ENCODE measurements around the gene KRTAP21-3. TPM values are rescaled to one million over a fixed set of nuclear protein-coding genes. Genes with fewer than 3 reads are reported as not detected.
A peak's percentile ranks its signal among the peaks of the same experiment; 100 is the strongest.

Gene KRTAP21-3
- total and polyA plus RNA-seq, 2 experiments from 2014 or later: not detected

DNA sequence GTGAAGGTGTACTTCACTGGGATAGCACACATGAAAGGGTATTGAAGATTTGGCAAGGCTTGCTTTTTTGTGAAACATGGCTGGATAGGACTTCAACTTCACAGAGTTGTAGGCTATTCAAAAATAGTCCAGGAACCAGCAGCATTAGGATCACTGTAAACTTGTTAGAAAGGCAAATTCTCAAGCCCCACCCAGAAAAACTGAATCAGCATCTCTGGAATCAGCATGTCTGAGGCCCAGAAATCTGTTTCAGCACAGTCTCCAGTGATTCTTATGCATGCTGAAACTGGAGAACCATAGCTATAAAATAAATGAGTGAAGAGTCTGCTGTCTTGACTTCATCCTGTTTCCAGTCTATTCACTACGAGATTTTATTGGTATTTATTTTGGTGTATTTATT lies 8.1 kb upstream of the KRTAP21-3 start:
- H3F3A ChIP-seq (replicated peaks; ENCODE audit: low read depth): no peaks in the 10 kb centered on the region

DNA sequence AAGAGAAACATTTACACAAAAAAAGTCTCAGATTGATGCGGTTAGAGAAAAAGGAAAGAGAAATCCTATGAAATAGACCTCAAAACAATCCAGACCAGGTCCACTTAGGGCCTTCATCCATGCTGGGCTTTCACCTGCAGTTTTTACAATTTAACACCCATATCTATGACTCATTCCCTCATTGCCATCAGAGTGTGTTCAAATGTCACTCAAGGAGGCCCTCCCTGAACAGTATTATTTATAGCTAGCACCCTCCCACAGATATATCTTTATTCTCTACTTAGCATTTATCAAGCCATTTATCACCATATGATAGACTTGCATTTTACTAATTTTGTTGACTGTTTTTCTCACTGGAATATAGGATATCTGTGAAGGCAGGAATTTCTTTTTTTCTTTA lies 824 bp upstream of the KRTAP21-3 start:
- H3K4me2 ChIP-seq: no peak overlapping the region
- H3F3A ChIP-seq (replicated peaks; ENCODE audit: low read depth): no peaks in the 10 kb centered on the region
- H3K4me1 ChIP-seq (ENCODE audit: insufficient read depth): peaks cover 3% of the 10 kb centered on the region
- H3K79me2 ChIP-seq (replicated peaks; ENCODE audit: insufficient read depth): no peaks in the 10 kb centered on the region
- Mint-ChIP-seq H3K27me3 (ENCODE audit: insufficient read depth, low read depth, poor library complexity) (peaks cover 3% of the 10 kb centered on the region), H3K4me3 (no peak overlapping the region), H3K4me1 (no peaks in the 10 kb centered on the region), H3K36me3 (ENCODE audit: low read depth) (no peaks in the 10 kb centered on the region), H3K27ac (no peak overlapping the region), H3K9me3 (no peaks in the 10 kb centered on the region)
- TF ChIP-seq POLR2AphosphoS5 (IDR thresholded peaks at IDR 0.05; ENCODE audit: low read depth): no peak
- no peaks in the 10 kb centered on the region for H3K27me3 ChIP-seq (ENCODE audit: insufficient read depth)
- H3K36me3 ChIP-seq (ENCODE audit: insufficient read depth): no peaks in the 10 kb centered on the region
- no peak overlapping the region for H3K27ac ChIP-seq (ENCODE audit: low read depth)
- H3K9me2 ChIP-seq (ENCODE audit: insufficient read depth): no peaks in the 10 kb centered on the region
- H4K20me1 ChIP-seq (replicated peaks; ENCODE audit: insufficient read depth): no peaks in the 10 kb centered on the region
- no peak overlapping the region for H2AFZ ChIP-seq
- H3K4me3 ChIP-seq: no peak overlapping the region
- no peak for ATAC-seq
- DNase-seq (ENCODE audit: low spot score): no peak

More for the DNA sequence above, 8.1 kb upstream of the KRTAP21-3 start:
- H3K27me3 ChIP-seq (ENCODE audit: insufficient read depth): no peaks in the 10 kb centered on the region
- H4K20me1 ChIP-seq (replicated peaks; ENCODE audit: insufficient read depth): no peaks in the 10 kb centered on the region
- no peak overlapping the region for H3K4me2 ChIP-seq
- no peak overlapping the region for H3K27ac ChIP-seq (ENCODE audit: low read depth)
- H3K4me3 ChIP-seq: no peak overlapping the region
- H3K27me3 Mint-ChIP-seq (ENCODE audit: insufficient read depth, low read depth, poor library complexity): peaks cover 3% of the 10 kb centered on the region
- H3K9me3 Mint-ChIP-seq: no peaks in the 10 kb centered on the region
- peaks cover 2% of the 10 kb centered on the region; the same call in 1 of the 2 replicates for H3K9me2 ChIP-seq (ENCODE audit: insufficient read depth)
- H3K36me3 Mint-ChIP-seq (ENCODE audit: low read depth): no peaks in the 10 kb centered on the region
- peak overlapping the region; percentile 67; the same call in 1 of the 2 replicates for H2AFZ ChIP-seq
- no peaks in the 10 kb centered on the region for H3K79me2 ChIP-seq (replicated peaks; ENCODE audit: insufficient read depth)
- TF ChIP-seq STAT1 (IDR thresholded peaks at IDR 0.05; ENCODE audit: unreplicated experiment): no peak
- TF ChIP-seq, protein P1, sequence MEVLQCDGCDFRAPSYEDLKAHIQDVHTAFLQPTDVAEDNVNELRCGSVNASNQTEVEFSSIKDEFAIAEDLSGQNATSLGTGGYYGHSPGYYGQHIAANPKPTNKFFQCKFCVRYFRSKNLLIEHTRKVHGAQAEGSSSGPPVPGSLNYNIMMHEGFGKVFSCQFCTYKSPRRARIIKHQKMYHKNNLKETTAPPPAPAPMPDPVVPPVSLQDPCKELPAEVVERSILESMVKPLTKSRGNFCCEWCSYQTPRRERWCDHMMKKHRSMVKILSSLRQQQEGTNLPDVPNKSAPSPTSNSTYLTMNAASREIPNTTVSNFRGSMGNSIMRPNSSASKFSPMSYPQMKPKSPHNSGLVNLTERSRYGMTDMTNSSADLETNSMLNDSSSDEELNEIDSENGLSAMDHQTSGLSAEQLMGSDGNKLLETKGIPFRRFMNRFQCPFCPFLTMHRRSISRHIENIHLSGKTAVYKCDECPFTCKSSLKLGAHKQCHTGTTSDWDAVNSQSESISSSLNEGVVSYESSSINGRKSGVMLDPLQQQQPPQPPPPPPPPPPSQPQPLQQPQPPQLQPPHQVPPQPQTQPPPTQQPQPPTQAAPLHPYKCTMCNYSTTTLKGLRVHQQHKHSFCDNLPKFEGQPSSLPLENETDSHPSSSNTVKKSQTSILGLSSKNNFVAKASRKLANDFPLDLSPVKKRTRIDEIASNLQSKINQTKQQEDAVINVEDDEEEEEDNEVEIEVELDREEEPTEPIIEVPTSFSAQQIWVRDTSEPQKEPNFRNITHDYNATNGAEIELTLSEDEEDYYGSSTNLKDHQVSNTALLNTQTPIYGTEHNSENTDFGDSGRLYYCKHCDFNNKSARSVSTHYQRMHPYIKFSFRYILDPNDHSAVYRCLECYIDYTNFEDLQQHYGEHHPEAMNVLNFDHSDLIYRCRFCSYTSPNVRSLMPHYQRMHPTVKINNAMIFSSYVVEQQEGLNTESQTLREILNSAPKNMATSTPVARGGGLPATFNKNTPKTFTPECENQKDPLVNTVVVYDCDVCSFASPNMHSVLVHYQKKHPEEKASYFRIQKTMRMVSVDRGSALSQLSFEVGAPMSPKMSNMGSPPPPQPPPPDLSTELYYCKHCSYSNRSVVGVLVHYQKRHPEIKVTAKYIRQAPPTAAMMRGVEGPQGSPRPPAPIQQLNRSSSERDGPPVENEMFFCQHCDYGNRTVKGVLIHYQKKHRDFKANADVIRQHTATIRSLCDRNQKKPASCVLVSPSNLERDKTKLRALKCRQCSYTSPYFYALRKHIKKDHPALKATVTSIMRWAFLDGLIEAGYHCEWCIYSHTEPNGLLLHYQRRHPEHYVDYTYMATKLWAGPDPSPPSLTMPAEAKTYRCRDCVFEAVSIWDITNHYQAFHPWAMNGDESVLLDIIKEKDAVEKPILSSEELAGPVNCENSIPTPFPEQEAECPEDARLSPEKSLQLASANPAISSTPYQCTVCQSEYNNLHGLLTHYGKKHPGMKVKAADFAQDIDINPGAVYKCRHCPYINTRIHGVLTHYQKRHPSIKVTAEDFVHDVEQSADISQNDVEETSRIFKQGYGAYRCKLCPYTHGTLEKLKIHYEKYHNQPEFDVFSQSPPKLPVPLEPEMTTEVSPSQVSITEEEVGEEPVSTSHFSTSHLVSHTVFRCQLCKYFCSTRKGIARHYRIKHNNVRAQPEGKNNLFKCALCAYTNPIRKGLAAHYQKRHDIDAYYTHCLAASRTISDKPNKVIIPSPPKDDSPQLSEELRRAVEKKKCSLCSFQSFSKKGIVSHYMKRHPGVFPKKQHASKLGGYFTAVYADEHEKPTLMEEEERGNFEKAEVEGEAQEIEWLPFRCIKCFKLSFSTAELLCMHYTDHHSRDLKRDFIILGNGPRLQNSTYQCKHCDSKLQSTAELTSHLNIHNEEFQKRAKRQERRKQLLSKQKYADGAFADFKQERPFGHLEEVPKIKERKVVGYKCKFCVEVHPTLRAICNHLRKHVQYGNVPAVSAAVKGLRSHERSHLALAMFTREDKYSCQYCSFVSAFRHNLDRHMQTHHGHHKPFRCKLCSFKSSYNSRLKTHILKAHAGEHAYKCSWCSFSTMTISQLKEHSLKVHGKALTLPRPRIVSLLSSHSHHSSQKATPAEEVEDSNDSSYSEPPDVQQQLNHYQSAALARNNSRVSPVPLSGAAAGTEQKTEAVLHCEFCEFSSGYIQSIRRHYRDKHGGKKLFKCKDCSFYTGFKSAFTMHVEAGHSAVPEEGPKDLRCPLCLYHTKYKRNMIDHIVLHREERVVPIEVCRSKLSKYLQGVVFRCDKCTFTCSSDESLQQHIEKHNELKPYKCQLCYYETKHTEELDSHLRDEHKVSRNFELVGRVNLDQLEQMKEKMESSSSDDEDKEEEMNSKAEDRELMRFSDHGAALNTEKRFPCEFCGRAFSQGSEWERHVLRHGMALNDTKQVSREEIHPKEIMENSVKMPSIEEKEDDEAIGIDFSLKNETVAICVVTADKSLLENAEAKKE (CRISPR knock-in tag; IDR thresholded peaks at IDR 0.05): no peak
- H3K27ac Mint-ChIP-seq: no peak overlapping the region
- H3K4me1 ChIP-seq (ENCODE audit: insufficient read depth): no peaks in the 10 kb centered on the region
- H3K4me3 Mint-ChIP-seq: no peak overlapping the region
- no peaks in the 10 kb centered on the region for H3K4me1 Mint-ChIP-seq
- ATAC-seq: no peak
- H3K36me3 ChIP-seq (ENCODE audit: insufficient read depth): no peaks in the 10 kb centered on the region
- no peak for DNase-seq (ENCODE audit: low spot score)
